Stromal cell of bone marrow (primary cell): ENCODE measurements around the gene CFDP1.
"Not testable (repeated sequence)": the region's sequence is repeated elsewhere in the genome, so short reads cannot be mapped to it uniquely, and the experiment has no call there.

Experiments
- DNase-seq: peaks from one replicate; pipeline ENCODE4 v3.0.0-alpha.2; 2012; ENCODE audit warnings: low read depth

The CFDP1 gene

DNA sequence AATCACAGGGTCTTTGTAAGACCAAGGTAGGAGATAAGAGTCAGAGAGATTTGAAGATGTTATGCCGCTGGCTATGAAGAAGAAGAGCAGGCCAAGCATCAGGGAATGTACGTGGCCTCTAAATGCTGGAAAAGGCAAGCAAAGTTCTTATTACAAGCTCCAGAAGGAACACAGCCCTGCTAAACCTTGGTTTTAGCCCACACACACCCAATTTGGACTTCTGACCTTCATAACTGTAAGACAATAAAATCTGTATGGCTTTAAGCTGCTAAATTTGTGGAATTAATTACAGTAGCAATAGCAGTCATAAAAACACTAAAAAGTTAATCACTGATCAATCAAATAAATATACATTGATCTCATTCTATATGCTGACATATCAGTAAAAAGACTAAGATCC lies 25.1 kb upstream of the CFDP1 start:
- DNase-seq = no peak

DNA sequence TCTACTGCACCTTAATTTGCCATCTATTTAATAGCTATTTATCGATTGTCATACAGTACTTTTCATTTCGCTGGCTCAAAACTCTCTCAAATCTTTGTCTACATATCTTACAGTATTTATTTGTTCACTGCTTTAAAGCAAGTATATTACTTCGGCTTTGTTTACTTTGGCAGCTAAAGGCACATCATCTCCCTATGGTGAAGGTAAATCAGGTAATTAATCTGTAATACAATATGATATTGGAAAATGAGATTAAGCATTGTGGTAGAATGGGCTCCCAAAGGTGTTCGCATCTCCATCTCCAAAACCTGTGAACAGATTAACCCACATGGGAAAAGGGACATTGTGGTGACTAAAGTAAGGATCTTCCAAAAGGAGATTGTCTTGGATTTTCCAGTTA lies 24.7 kb upstream of the CFDP1 start:
- DNase-seq = no peak

DNA sequence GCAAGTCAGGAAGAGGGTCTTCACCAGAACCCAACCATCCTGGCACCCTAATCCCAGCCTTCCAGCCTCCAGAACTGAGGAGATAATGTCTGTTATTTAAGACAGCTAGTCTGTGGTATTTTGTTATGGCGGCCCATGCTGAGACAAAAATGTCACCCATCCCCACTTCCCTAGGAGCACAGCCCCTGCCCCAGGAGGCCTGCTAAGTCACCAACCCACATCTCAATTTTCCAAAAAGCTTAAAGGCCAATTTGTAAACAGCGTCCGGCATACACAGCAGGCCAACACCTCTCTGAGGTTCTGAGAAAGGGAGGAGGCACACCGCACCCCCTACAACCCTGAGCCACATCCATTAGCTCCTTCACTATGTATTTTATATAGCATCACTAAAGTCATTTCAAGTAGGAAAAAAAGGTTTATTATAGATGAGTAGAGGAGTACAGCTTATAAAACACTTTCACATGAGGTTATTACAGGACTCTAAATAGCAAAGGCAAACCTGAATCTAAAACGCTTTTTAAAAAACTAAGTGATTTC lies 24.2 kb upstream of the CFDP1 start:
- no peak for DNase-seq

- no peak for DNase-seq
Measured at GRCh38 chr16:75456971-75457370, 23.7 kb upstream of the CFDP1 start.

- DNase-seq = not testable (repeated sequence)
Measured at GRCh38 chr16:75456486-75456885, 23.2 kb upstream of the CFDP1 start.

DNA sequence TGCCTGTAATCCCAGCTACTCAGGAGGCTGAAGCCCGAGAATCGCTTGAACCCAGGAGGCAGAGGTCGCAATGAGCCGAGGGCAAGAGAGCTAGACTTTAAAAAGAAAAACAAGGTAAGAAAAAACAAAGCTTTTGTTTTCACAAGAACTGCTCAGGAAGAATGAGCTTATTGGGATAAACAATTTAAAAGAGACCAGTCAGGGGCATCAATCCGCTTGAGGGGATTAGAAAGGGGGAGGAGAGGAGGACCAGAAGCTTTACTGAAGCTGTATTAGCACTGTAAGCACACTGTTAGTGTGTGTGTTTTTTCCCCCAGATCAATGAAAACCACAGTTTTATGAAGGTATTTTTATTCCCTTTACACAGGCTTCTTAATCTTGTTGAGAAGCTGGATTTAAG lies 22.4 kb upstream of the CFDP1 start:
- DNase-seq = no peak

DNA sequence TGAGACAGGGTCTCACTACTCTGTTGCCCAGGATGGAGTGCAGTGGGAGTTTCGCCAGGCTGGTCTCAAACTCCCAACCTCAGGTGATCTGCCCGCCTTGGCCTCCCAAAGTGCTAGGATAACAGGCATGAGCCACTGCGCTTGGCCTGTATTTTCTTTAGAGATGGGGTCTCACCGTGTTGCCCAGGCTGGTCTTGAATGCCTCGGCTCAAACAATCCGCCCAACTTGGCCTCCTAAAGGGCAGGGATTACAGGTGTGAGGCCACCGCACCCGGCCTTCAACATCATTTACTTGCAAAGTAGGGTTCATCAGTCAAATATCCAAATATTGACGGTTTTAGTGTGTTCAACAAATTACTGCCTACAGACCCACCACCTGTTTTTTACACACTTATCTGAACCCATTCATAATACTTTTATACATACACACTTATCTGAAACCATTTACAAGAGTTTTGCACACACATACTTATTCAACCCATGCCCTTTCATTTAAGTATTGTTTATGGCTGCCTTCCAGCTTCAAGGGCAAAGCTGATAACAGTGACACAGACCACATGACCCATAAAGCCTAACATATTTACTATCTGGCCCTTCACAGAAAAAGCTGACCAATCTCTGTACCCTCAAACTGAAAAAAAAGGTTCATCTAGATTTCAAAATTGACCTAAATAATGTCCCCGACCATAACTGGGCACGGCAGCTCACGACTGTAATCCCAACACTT lies 19.3 kb upstream of the CFDP1 start:
- DNase-seq = no peak

DNA sequence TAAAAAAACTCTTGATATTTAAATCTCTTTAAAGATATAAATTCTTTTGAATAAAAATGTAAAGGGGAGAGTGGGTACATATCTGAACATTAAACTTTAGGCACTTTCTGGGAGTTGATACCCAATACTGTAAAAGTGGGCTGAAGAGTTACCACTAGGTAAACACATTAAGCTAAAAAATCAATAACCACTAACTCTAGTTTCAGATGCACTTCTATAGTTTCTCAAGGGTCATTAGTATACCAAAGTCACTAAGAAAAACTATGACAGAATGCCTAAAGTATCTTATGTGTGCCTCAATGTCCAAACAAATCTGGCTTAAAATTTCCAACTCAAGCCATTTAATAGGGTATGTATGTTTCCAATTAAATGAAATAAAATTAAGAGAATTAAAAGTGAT lies 13.1 kb upstream of the CFDP1 start:
- DNase-seq = no peak

GRCh38 chr16:75445298-75445697 lies 12.0 kb upstream of the CFDP1 start:
- DNase-seq = no peak

DNA sequence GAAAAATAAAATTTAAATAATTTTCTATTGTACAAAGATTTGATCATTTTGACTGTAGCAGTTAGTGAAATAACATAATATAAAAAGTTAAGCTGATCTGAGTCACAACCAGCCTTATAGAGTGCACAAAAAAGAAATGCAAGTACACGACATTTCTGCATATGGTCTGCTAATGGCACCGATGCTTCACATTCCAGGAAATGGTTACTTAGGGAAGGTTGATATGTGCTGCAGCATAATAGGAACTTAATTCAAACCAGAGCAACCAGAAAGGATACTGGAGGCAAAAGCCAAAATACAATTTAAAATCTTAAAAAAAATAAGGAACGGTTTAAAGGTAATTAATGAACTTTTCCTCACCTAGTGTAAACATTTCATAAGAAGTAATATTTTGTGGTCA lies 10.0 kb upstream of the CFDP1 start:
- no peak for DNase-seq

GRCh38 chr16:75433732-75434413 lies 570 bp upstream of the CFDP1 start:
- peak; percentile 86 for DNase-seq

DNA sequence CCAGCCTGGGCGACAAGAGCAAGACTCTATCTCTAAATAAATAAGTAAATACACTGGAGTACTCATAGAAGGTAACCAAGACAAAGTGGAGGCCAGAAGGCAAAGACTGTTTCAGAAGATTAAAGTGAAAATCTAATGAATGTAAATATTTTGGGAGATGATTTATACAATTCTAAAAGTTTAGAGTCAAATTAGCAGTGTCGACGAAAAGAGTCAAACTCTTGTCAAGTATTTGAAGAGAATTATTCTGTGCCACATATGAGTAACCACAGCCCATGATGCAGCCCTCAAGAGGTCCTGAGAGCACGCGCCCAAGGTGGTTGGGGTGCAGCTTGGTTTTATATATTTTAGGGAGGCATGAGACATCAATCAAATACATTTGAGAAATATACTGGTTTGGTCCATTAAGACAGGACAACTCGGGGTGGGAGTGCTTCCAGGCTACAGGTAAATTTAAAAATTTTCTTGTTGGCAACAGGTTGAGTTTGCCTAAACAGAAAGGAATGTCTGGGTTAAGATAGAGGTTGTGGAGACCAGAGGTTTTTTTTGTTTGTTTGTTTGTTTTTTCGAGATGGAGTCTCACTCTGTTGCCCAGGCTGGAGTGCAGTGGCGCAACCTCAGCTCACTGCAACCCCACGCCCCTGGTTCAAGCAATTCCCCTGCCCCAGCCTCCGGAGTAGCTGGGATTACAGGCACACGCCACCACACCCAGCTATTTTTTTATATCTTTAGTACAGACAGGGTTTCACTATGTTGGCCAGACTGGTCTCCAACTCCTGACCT lies 3.5 kb downstream of the CFDP1 start:
- no peak for DNase-seq

GRCh38 chr16:75426524-75426923 lies 6.8 kb downstream of the CFDP1 start:
- not testable (repeated sequence) for DNase-seq

GRCh38 chr16:75424105-75424762 lies 9.1 kb downstream of the CFDP1 start:
- not testable (repeated sequence) for DNase-seq

DNA sequence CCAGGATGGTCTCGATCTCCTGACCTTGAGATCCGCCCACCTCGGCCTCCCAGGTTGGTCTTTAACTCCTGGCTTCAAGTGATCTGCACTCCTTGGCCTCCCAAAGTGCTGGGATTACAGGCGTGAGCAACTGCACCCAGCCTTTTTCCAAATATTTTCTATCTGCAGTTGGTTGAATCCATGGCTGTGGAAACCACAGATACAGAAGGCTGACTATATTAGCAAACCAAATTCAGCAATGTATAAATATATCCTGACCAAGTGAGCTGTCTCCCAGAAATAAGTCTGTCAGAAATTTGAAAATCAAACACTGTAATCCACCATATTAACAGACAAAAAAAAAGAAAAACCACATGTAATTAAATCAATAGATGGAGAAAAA lies 9.6 kb downstream of the CFDP1 start:
- DNase-seq = no peak

GRCh38 chr16:75421820-75422126 lies 11.5 kb downstream of the CFDP1 start:
- DNase-seq = no peak

- peak; percentile 52 for DNase-seq
Measured at GRCh38 chr16:75420987-75421819, 12.1 kb downstream of the CFDP1 start.

GRCh38 chr16:75416904-75417565 lies 16.3 kb downstream of the CFDP1 start:
- no peak for DNase-seq

- DNase-seq = no peak
Measured at GRCh38 chr16:75415169-75415905, 18.0 kb downstream of the CFDP1 start.

- DNase-seq = no peak
Measured at GRCh38 chr16:75413951-75414350, 19.4 kb downstream of the CFDP1 start.
